GM12878 (cell line): ENCODE data around the gene DNASE1L3. TPM values are rescaled to one million over a fixed set of nuclear protein-coding genes. Genes with fewer than 3 reads are reported as not detected.

Experiments
- BCL3 ChIP-seq: IDR thresholded peaks from 2 replicates; pipeline ENCODE4 v1.6.1; 2011; ENCODE audit warnings: borderline replicate concordance, low read depth, mild to moderate bottlenecking, moderate library complexity, low read length; ENCODE audit not compliant: insufficient read depth, poor library complexity, severe bottlenecking
- BHLHE40 ChIP-seq, 2 experiments: fragments of 450-650 bp in 1 of 2; IDR thresholded peaks; 2 replicates each; pipeline ENCODE4 v1.6.1; 2011 to 2017; ENCODE audit warnings: low read depth in 2 of 2, borderline replicate concordance in 1 of 2, improper control_type of control experiment in 1 of 2, low read length in 1 of 2, mild to moderate bottlenecking in 1 of 2
- BRCA1 ChIP-seq: IDR thresholded peaks from 2 replicates; pipeline ENCODE4 v1.6.1; 2011; ENCODE audit warnings: low read depth, low read length, improper control_type of control experiment
- CBFB ChIP-seq: IDR thresholded peaks from 2 replicates; pipeline ENCODE4 v1.6.1; 2016; ENCODE audit warnings: antibody characterized with exemption, low read depth
- CBX3 ChIP-seq: fragments of 200-600 bp; sonication (generic); IDR thresholded peaks from 2 replicates; pipeline ENCODE4 v1.6.1; 2016; ENCODE audit warnings: low read depth, borderline replicate concordance
- E4F1 ChIP-seq: fragments of 450-650 bp; IDR thresholded peaks from 2 replicates; pipeline ENCODE4 v1.6.1; 2018; ENCODE audit warnings: borderline replicate concordance, mild to moderate bottlenecking; ENCODE audit not compliant: partially characterized antibody
- FOXK2 ChIP-seq: fragments of 450-650 bp; IDR thresholded peaks from 2 replicates; pipeline ENCODE4 v1.6.1; 2017; ENCODE audit warnings: mild to moderate bottlenecking, moderate library complexity
- MYB ChIP-seq: fragments of 150-350 bp; IDR thresholded peaks from 2 replicates; pipeline ENCODE4 v1.6.1; 2014; ENCODE audit warnings: mild to moderate bottlenecking, low read depth, low read length, borderline replicate concordance
- PAX8 ChIP-seq: fragments of 450-650 bp; IDR thresholded peaks from 2 replicates; pipeline ENCODE4 v1.6.1; 2017; ENCODE audit warnings: mild to moderate bottlenecking, moderate library complexity
- PBX3 ChIP-seq: IDR thresholded peaks from 2 replicates; pipeline ENCODE4 v1.6.1; 2011; ENCODE audit warnings: mild to moderate bottlenecking, low read depth, low read length, moderate library complexity; ENCODE audit not compliant: insufficient replicate concordance
- RELB ChIP-seq: fragments of 450-650 bp; IDR thresholded peaks from 2 replicates; pipeline ENCODE4 v1.6.1; 2017; ENCODE audit warnings: low read depth, mild to moderate bottlenecking, moderate library complexity
- SIX5 ChIP-seq: IDR thresholded peaks from 2 replicates; pipeline ENCODE4 v1.6.1; 2011; ENCODE audit warnings: mild to moderate bottlenecking, low read depth, low read length, moderate library complexity; ENCODE audit not compliant: severe bottlenecking
- SKIL ChIP-seq: fragments of 450-650 bp; IDR thresholded peaks from 2 replicates; pipeline ENCODE4 v1.6.1; 2017; ENCODE audit warnings: mild to moderate bottlenecking, low read depth, inconsistent platforms; ENCODE audit not compliant: poor library complexity, severe bottlenecking
- SMAD5 ChIP-seq: IDR thresholded peaks from 2 replicates; pipeline ENCODE4 v1.6.1; 2016; ENCODE audit warnings: antibody characterized with exemption, low read depth
- ZNF274 ChIP-seq: IDR thresholded peaks from one replicate; pipeline ENCODE4 v1.8.0; 2011; ENCODE audit not compliant: insufficient read length, insufficient read depth
- ZNF592 ChIP-seq: fragments of 450-650 bp; IDR thresholded peaks from 2 replicates; pipeline ENCODE4 v1.6.1; 2017; ENCODE audit warnings: mild to moderate bottlenecking, moderate library complexity
- ZNF622 ChIP-seq: fragments of 450-650 bp; IDR thresholded peaks from 2 replicates; pipeline ENCODE4 v1.6.1; 2017; ENCODE audit warnings: mild to moderate bottlenecking, inconsistent platforms
- polyA plus RNA-seq, 11 experiments: library from polyadenylated mRNA; depleted of rRNA in 4 of 11; unstranded in 6 of 11; stranded (reverse) in 5 of 11; fragments of >200 nt; fragmentation: Nextera tagmentation in 4 of 11; fragmentation: Illumina TruSeq in 1 of 11; extraction: Ambion mirVana in 4 of 11; extraction: Trizol in 1 of 11; gene quantifications; 1 replicate in 1 of 11; 2 replicates in 10 of 11; pipeline versions ENCODE4 v1.2.1 to v1.2.3, GENCODE V29; 2011 to 2016; ENCODE audit warnings: inconsistent platforms in 2 of 11, missing spikeins in 2 of 11, low read depth in 1 of 11
- total RNA-seq, 4 experiments: library from RNA; depleted of rRNA in 3 of 4; stranded (reverse); fragments of >200 nt in 3 of 4; fragmentation: Illumina TruSeq in 1 of 4; extraction: Trizol in 1 of 4; gene quantifications; 2 replicates each; pipeline versions ENCODE4 v1.2.1 to v1.2.3, GENCODE V29; 2013 to 2021

DNASE1L3 gene
- total and polyA plus RNA-seq, 10 of the 15 experiments (the other 5 are each of a cell fraction or from before 2014, with no cell fraction given): 3.2 to 72.1 (median 6.3) TPM

GRCh38 chr3:58218904-58219303 is 8.1 kb upstream of the DNASE1L3 start (continued):
- TF ChIP-seq CBFB (no peak), SIX5 (no peak), PBX3 (no peak), ZNF622 (no peak), SKIL (peak; percentile 45), E4F1 (no peak), ZNF592 (no peak), ZNF274 (no peak), BHLHE40 (IDR thresholded peaks at IDR 0.05; ENCODE audit: borderline replicate concordance in 1 of 2, low read depth in 2 of 2, low read length in 1 of 2) (0 out of 4 replicates have a peak, but pooled peaks of 1 of the 2 experiments have one; percentile 5), BRCA1 (no peak), PAX8 (no peak), SMAD5 (no peak), CBX3 (no peak), RELB (0 out of 2 replicates have a peak, but pooled peaks have one; percentile 25), MYB (no peak), FOXK2 (no peak), BCL3 (no peak)
